ENCODE measurements around the gene PPP1R16B.

The PPP1R16B gene

DNA sequence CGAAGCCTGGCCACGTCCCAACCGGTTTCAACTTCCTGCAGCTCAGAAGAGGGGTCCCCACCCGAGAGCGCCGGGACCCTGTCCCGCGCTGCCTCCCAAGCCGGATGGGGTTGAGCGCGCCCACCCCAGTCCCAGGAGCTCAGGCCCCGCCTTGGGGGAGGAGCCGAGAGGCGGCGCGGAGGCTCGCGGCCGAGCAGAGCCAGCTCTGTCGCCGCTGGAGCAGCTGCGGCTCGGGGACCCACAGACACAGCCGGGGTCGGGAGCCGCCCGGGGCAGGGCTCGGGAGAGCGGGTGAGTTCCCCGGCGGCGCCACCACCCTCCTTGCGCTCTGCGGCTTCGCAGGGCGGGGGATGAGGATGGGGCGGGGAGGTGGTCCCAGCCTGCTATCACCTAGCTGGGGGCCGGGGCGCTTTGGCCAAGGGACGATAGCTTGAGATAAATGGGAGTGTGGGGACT is at the start of gene PPP1R16B:
Gene PPP1R16B, plus strand, starts transcription at position 196 of the 456 bp plus-strand sequence. CDS start 30,229 bp downstream, outside the sequence.
- in situ Hi-C loops (cut with MboI; ENCODE audit: low sequenced_read_pairs) = no loop called here

GRCh38 chr20:38757145-38757775 is 48.2 kb upstream of the PPP1R16B start:
- in situ Hi-C loops (cut with MboI; ENCODE audit: low sequenced_read_pairs) = no loop called here

DNA sequence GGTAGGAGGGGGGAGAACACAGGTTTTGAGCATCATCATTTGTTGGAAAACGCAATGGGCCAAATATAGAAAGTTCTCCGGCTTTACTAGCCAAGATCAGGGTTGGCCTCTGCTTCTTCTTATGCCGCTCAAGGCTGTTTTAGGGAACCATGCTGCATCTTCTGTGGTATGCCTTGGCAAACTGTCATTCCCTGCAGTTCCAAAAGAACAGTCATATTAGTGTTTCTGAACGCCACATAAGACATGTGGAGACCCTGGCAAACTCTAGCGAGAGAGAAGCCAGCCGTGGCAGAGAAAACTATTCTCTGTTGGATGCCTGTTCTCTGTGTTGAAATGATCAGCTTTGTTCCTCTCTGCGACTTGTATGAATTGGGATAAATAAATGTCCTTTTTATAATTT is 46.4 kb upstream of the PPP1R16B start:
- in situ Hi-C loops (cut with MboI; ENCODE audit: low sequenced_read_pairs) = no loop called here

DNA sequence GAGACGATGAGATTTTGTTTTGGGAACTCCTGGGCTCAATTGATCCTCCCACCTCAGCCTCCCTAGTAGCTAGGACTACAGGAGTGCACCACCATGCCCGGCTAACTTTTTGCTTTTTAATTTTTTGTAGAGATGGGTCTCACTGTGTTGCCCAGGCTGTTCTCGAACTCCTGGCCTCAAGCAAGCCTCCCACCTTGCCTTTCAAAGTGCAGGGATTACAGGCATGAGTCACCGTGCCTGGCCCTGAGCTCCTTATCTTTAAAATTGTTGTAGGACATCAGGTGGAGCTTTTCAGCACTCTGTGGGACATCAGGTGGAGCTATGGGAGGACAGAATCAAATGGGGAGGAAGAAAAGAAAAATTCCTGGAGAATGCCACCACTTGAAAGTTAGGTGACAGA is 44.5 kb upstream of the PPP1R16B start:
- in situ Hi-C loops (cut with MboI; ENCODE audit: low sequenced_read_pairs) = no loop called here

GRCh38 chr20:38762174-38762573 is 43.3 kb upstream of the PPP1R16B start:
- in situ Hi-C loops (cut with MboI; ENCODE audit: low sequenced_read_pairs) = no loop called here

DNA sequence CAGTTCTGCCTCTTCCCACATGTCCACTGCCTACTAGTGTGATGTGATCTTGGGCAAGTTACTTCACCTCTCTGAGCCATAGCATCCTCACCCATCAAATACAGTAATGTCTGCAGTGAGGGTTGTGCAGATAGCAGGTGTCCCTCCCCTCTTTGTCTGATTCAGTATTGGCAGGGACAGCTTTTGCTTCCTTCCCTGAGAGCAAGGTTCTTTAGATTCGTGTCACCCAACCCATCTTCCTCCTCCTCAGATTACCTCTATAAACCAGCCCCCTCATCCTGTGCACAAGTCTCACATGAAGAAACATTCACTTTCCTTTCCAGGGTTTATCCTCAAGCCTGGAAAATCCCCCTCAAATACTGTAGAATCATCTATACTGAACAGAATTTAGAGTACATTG is 41.9 kb upstream of the PPP1R16B start:
- in situ Hi-C loops (cut with MboI; ENCODE audit: low sequenced_read_pairs) = no loop called here

GRCh38 chr20:38764567-38765318 is 40.8 kb upstream of the PPP1R16B start:
- in situ Hi-C loops (cut with MboI; ENCODE audit: low sequenced_read_pairs) = no loop called here

DNA sequence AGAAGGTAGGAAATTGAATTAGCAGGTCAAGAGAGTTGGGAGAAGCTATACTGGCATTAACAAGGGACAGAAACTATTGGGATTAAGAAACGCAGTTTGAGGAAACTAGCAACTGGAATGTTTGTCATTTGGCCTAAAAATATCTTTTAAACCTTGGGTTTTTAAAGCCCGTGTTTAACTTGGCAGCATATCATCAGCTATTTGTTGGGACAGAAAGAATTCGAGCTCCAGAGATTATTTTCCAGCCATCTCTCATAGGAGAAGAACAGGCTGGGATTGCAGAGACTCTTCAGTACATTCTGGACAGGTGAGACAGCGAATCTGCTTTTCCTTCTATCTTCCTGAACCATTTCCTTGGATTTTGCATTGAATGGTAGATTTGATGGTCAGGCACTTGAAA is 39.4 kb upstream of the PPP1R16B start:
- in situ Hi-C loops (cut with MboI; ENCODE audit: low sequenced_read_pairs) = no loop called here

GRCh38 chr20:38769376-38770295 is 35.9 kb upstream of the PPP1R16B start:
- in situ Hi-C loops (cut with MboI; ENCODE audit: low sequenced_read_pairs) = no loop called here

DNA sequence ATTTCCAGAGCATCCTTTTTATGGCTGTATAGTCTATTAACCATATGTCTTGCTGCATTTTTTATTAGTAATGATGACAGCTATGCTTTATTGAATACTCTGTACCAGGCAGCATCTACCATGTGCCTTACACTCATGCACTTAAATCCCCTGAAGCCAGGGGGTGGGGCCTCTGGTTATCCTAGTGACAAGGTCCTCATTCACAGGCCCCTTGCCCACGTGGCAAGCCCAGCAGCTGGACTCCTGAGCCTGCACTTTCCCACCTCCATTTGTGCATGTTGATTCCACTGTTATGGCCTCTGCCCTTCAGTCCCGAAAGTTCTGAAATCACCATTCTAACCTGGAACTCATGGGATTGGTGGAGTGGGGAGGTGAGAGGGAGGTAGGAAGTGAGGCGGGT is 35.0 kb upstream of the PPP1R16B start:
- in situ Hi-C loops (cut with MboI; ENCODE audit: low sequenced_read_pairs) = no loop called here

DNA sequence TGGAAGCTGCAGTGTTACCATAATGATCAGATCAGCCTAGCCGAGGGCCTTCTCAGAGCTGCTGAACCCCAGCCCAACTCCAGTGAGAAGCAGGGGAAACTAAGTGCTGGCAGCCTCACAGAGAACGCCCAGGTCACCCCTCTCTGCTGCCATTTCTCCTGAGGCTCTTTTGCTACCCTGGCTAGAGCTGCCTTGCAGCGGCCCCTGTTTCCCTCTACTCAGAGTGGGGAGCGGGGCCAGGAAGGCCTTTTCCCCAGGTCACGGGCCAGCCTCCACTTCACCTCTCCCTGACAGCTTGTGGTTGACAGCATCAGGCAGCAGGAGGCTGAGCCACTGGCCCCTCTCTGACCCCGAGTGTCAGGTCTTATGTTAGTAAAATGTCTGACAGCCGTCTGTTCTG is 34.5 kb upstream of the PPP1R16B start:
- in situ Hi-C loops (cut with MboI; ENCODE audit: low sequenced_read_pairs) = no loop called here

- in situ Hi-C loops (cut with MboI; ENCODE audit: low sequenced_read_pairs) = no loop called here
Measured at GRCh38 chr20:38771621-38772020, 33.9 kb upstream of the PPP1R16B start.

DNA sequence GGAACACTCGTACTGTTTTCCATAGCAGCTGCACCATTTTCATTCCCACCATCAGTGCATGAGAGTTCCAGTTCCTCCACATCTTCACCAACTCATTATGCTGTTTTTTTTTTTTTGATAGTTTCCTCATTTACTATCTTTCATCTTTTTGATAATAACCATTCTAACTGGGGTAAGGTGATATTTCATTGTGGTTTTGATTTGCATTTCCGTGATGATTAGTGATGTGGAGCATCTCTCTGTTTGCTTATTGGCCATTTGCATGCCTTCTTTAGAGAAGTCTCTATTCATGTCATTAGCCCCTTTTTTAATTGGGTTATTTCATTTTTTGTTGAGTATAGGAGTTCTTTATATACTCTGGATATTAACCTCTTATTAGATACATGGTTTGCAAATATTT is 31.3 kb upstream of the PPP1R16B start:
- in situ Hi-C loops (cut with MboI; ENCODE audit: low sequenced_read_pairs) = no loop called here

- in situ Hi-C loops (cut with MboI; ENCODE audit: low sequenced_read_pairs) = no loop called here
Measured at GRCh38 chr20:38776363-38776762, 29.1 kb upstream of the PPP1R16B start.

DNA sequence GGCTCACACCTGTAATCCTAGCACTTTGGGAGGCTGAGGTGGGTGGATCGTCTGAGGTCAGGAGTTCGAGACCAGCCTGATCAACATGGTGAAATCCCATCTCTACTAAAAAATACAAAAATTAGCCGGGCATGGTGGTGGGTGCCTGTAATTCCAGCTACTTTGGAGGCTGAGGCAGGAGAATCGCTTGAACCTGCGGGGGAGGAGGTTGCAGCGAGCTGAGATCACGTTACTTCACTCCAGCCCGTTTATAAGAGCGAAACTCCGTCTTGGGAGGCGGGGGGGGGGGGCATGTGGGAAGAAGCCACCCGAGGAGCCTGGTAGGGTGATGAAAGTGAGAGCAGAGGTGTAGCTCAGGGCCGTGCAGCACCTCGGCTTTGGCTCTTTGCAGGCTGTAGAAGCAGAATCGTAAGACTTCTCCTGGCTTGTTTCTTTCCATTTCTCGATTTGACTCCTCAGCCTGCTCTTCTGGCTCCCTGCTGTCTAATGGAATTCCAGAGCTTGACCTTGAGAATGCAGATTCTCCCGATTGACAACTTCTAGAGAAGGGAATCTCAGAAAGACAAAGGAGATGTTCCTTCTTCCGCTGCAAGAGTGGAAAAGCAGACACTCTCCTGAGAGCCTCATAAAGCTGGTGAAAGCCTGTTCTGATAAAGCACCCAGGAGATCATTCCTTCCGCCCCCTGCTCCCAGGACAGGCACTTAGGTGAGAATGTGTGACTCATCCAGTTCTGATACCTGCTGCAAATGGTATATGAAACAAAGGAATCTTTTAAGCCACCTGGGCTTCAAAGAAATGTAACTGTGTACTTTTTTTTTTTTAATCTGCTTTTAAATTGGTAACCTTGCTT is 26.0 kb upstream of the PPP1R16B start:
- in situ Hi-C loops (cut with MboI; ENCODE audit: low sequenced_read_pairs) = no loop called here

GRCh38 chr20:38782275-38782674 is 23.2 kb upstream of the PPP1R16B start:
- in situ Hi-C loops (cut with MboI; ENCODE audit: low sequenced_read_pairs) = no loop called here

GRCh38 chr20:38787870-38788269 is 17.6 kb upstream of the PPP1R16B start:
- in situ Hi-C loops (cut with MboI; ENCODE audit: low sequenced_read_pairs) = no loop called here

GRCh38 chr20:38789503-38790199 is 15.8 kb upstream of the PPP1R16B start:
- in situ Hi-C loops (cut with MboI; ENCODE audit: low sequenced_read_pairs) = no loop called here

DNA sequence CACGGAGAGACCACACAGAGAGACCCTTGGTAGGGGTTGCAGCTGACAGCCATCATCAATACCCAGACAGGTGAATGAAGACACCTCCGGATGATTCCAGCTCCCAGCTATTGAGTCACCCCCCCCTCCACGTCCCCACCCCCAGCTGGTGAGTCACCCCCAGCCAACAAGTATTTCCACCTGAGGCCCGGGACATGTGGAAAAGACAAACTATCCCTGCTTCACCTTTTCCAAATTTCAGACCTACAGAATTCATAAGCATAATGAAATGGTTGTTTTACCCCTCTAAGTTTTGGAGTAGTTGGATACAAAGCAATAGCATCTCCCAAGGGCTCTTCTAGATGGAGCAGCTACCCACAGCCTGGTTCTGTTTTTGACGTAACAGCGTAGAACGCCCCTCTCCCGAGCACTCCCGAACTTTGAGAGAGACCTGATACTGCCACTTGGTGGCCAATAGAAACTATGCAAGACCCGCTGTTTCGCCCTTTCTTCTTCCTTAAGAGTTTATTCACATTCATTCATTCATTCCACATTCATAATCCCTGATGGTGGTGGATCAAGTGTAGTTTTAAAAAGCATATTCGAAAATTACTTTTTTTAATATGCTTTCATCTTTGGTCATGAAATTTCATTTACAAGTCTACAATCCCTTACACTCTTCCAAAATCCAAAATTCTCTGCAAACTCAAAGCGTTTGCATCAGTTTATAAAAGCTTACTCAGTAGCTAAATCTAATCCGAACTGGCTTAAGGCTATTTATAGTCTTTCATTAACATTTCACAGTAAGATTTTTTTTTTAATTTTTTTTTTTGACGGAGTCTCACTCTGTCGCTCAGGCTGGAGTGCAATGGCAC is 15.1 kb upstream of the PPP1R16B start:
- in situ Hi-C loops (cut with MboI; ENCODE audit: low sequenced_read_pairs) = no loop called here

Data from hTERT RPE-1 (cell line).